ENCODE data around the gene SSMEM1.
"Not testable (repeated sequence)": the region's sequence is repeated elsewhere in the genome, so short reads cannot be mapped to it uniquely, and the experiment has no call there.

The SSMEM1 gene

DNA sequence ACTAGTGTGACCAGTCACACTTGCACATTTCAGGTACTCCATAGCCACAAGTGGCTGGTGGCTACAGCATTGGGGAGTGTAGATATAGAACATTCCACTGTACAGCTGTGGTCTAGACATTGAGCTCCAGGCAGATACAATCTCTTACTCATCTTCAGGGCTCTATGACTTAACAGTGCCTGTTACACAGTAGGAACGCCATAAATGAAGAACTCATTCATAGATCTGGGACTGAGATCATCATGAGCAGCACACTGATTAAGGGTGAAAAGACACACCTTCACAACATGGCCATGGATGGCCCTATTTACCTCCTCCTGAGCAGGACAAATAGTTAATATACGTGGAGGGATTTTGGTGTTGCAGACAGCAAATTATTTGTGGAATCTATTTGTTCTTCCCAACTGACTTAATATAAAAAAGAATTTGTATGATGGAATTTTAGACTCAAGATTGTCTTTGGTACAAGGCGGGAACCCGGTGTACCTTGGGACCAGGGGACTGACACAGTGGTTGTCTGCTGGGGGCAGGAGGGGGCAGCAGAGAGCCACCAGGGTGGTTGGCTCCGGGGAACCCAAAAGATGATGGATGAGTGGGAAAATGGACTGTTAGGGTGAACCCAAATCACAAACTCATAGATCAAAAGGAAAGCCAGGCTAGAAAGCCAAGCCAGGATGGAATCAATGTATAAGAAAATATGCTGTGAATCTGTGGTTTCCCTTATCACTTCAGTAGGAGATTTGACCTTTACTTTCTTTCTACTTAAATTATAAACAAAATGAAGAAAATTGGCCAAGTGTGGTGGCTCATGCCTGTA lies 34.7 kb downstream of the SSMEM1 start:
- Histone ChIP-seq H3K36me3 (replicated peaks) (no peaks in the 10 kb centered on the region), H3K9me3 (no peaks in the 10 kb centered on the region; the same call in 1 of the 2 replicates), H3K27me3 (ENCODE audit: low read depth) (no peaks in the 10 kb centered on the region; the same call in 1 of the 2 replicates), H3K4me3 (no peak overlapping the region), H3K4me1 (no peaks in the 10 kb centered on the region)
- in situ Hi-C loops (cut with MboI; ENCODE audit: low sequenced_read_pairs) = loop anchor here (25.0 kb wide), 1 partner anchor 520 kb away; no protein-coding TSS in a partner anchor
- peak; percentile 52 to 83 for DNase-seq (ENCODE audit: low spot score in 2 of 2)

DNA sequence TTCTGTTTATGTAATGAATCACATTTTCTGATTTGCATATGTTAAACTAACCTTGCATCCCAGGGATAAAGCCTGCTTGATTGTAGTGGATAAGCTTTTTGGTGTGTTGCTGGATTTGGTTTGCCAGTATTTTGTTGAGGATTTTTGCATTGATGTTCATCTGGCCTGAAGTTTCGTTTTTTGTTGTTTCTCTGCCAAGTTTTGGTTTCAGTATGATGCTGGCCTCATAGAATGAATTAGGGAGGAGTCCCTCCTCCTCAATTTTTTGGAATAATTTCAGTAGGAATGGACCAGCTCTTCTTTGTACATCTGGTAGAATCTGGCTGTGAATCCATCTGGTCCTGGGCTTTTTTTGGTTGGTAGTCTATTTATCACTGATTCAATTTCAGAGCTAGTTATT lies 35.8 kb downstream of the SSMEM1 start:
- H3K4me3 ChIP-seq; H3K4me1 ChIP-seq; DNase-seq (ENCODE audit: low spot score in 2 of 2); H3K36me3 ChIP-seq (replicated peaks); H3K9me3 ChIP-seq; H3K27me3 ChIP-seq (ENCODE audit: low read depth): not testable (repeated sequence)
- in situ Hi-C loops (cut with MboI; ENCODE audit: low sequenced_read_pairs) = loop anchor here (25.0 kb wide), 1 partner anchor 519 kb away; no protein-coding TSS in a partner anchor

DNA sequence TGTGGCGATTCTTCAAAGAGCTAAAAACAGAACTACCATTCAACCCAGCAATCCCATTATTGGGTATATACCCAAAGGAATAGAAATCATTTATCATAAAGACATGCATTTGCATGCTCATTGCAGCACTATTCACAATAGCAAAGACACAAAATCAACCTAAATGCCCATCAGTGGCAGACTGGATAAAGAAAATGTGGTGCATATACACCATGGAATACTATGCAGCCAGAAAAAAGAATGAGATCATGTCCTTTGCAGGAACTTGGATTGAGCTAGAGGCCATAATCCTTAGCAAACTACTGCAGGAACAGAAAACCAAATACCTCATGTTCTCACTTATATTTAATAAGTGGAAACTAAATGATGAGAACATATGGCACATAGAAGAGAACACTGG lies 38.8 kb downstream of the SSMEM1 start:
- not testable (repeated sequence) for H3K36me3 ChIP-seq (replicated peaks); H3K4me1 ChIP-seq; H3K27me3 ChIP-seq (ENCODE audit: low read depth); DNase-seq (ENCODE audit: low spot score in 2 of 2); H3K9me3 ChIP-seq; H3K4me3 ChIP-seq
- in situ Hi-C loops (cut with MboI; ENCODE audit: low sequenced_read_pairs) = loop anchor here (25.0 kb wide), 1 partner anchor 516 kb away; no protein-coding TSS in a partner anchor

DNA sequence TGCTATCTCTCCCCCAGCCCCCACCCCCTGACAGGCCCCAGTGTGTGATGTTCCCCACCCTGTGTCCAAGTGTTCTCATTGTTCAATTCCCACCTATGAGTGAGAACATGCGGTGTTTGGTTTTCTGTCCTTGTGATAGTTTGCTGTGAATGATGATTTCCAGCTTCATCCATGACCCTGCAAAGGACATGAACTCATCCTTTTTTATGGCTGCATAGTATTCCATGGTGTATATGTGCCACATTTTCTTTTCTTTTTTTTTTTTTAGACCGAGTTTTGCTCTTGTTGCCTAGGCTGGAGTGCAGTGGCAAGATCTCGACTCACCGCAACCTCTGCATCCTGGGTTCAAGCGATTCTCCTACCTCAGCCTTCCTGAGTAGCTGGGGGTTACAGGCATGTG lies 41.2 kb downstream of the SSMEM1 start:
- not testable (repeated sequence) for H3K27me3 ChIP-seq (ENCODE audit: low read depth); H3K4me1 ChIP-seq; H3K9me3 ChIP-seq; H3K36me3 ChIP-seq (replicated peaks); DNase-seq (ENCODE audit: low spot score in 2 of 2); H3K4me3 ChIP-seq
- in situ Hi-C loops (cut with MboI; ENCODE audit: low sequenced_read_pairs) = loop anchor here (25.0 kb wide), 1 partner anchor 513 kb away; no protein-coding TSS in a partner anchor

DNA sequence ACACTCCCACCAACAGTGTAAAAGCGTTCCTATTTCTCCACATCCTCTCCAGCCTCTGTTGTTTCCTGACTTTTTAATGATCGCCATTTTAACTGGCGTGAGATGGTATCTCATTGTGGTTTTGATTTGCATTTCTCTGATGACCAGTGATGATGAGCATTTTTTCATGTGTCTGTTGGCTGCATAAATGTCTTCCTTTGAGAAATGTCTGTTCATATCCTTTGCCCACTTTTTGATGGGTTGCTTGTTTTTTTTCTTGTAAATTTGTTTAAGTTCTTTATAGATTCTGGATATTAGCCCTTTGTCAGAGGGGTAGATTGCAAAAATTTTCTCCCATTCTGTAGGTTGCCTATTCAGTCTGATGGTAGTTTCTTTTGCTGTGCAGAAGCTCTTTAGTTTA lies 42.0 kb downstream of the SSMEM1 start:
- H3K36me3 ChIP-seq (replicated peaks); H3K27me3 ChIP-seq (ENCODE audit: low read depth); H3K9me3 ChIP-seq; H3K4me1 ChIP-seq; H3K4me3 ChIP-seq; DNase-seq (ENCODE audit: low spot score in 2 of 2): not testable (repeated sequence)
- in situ Hi-C loops (cut with MboI; ENCODE audit: low sequenced_read_pairs) = loop anchor here (25.0 kb wide), 1 partner anchor 513 kb away; no protein-coding TSS in a partner anchor

DNA sequence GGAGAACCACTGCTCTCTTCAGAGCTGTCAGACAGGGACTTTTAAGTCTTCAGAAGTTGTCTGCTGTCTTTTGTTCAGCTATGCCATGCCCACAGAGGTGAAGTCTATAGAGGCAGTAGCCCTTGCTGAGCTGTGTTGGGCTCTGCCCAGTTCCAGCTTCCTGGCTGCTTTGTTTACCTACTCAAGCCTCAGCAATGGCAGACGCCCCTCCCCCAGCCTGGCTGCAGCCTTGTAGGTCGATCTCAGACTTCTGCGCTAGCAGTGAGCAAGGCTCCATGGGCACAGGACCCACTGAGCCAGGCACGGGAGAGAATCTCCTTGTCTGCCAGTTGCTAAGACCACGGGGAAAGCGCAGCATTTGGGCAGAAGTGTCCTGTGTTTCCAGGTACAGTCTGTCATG lies 46.9 kb downstream of the SSMEM1 start:
- no peak overlapping the region for H3K4me3 ChIP-seq
- in situ Hi-C loops (cut with MboI; ENCODE audit: low sequenced_read_pairs) = no loop called here
- no peak for DNase-seq (ENCODE audit: low spot score in 2 of 2)
- no peaks in the 10 kb centered on the region for H3K9me3 ChIP-seq
- peaks cover 16% of the 10 kb centered on the region for H3K4me1 ChIP-seq
- no peaks in the 10 kb centered on the region for H3K27me3 ChIP-seq (ENCODE audit: low read depth)
- H3K36me3 ChIP-seq (replicated peaks) = no peaks in the 10 kb centered on the region

DNA sequence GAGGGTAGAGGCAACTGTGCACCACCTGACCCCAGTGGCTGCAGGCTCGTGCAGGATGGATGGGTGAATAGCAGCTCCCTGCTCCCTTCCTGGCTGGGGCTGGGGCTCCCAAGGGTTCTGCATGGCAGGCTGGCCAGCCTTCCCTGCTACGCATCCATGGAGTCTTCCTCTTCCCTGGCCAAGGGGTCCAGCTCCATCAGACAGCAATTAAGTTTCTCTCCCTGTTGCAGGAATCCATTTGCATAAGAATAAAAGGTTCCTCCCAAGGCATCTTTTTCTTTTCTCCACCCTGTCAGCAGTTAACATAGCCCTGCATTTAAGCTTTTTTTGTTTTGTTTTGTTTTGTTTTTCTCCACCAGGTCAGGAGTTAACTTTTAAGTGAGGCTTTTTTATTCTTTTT lies 49.0 kb downstream of the SSMEM1 start:
- Histone ChIP-seq H3K4me3 (no peak overlapping the region), H3K27me3 (ENCODE audit: low read depth) (no peaks in the 10 kb centered on the region), H3K4me1 (peaks cover 16% of the 10 kb centered on the region), H3K9me3 (no peaks in the 10 kb centered on the region), H3K36me3 (replicated peaks) (no peaks in the 10 kb centered on the region)
- in situ Hi-C loops (cut with MboI; ENCODE audit: low sequenced_read_pairs) = no loop called here
- DNase-seq (ENCODE audit: low spot score in 2 of 2) = peak; percentile 63 to 90

DNA sequence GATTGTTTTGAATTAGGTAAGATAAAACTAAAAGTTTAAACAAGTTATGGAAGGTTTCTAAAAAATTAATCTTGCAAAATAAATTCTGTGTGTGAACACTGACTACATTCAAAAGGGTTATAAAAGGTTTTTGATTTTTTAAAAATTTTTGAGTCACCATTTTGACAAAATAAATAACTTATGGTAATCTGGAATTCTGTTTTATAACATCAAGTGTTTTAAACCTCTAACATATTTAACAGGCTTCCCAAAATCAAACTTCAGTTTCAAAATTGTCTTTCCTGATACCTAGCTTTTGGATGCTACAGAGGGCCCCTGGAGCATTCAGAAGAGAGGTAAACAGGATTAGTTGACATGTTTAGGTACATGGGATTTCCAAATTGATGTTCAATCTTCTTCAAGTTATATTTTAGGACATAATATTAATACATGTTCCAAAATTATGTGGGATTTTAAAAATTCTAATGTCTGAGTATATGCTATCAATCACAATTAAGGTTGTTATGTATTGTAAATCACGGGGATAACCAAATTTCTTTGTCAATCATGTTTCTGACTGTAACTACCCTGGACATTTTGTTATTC lies 50.9 kb downstream of the SSMEM1 start:
- DNase-seq (ENCODE audit: low spot score in 2 of 2) = no peak
- Histone ChIP-seq H3K9me3 (no peaks in the 10 kb centered on the region), H3K4me3 (no peak overlapping the region), H3K4me1 (peaks cover 24% of the 10 kb centered on the region), H3K27me3 (ENCODE audit: low read depth) (no peaks in the 10 kb centered on the region), H3K36me3 (replicated peaks) (no peaks in the 10 kb centered on the region)
- in situ Hi-C loops (cut with MboI; ENCODE audit: low sequenced_read_pairs) = no loop called here

DNA sequence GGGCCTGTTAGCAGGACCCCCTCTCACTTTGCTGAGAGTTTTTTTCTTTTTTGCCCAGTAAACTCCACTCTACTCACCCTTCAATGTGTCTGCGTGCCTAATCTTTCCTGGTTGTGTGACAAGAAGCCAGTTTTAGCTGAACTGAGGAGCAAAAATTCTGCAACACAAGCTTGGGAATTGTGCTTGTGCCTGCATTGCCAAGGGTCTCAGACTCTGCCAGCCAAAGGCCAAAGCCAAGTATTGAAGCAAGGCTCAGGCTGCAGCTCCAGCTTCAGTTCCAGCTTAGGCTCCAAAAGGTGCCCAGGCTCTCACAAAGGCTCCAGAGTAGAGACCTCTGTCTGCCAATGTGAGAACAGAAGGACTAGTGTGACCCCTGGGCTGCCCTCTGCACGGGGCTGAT lies 54.8 kb downstream of the SSMEM1 start:
- in situ Hi-C loops (cut with MboI; ENCODE audit: low sequenced_read_pairs) = no loop called here
- H3K4me1 ChIP-seq = peaks cover 26% of the 10 kb centered on the region
- H3K4me3 ChIP-seq = no peak overlapping the region
- no peaks in the 10 kb centered on the region for H3K9me3 ChIP-seq
- no peaks in the 10 kb centered on the region for H3K27me3 ChIP-seq (ENCODE audit: low read depth)
- no peak for DNase-seq (ENCODE audit: low spot score in 2 of 2)
- H3K36me3 ChIP-seq (replicated peaks) = no peaks in the 10 kb centered on the region

DNA sequence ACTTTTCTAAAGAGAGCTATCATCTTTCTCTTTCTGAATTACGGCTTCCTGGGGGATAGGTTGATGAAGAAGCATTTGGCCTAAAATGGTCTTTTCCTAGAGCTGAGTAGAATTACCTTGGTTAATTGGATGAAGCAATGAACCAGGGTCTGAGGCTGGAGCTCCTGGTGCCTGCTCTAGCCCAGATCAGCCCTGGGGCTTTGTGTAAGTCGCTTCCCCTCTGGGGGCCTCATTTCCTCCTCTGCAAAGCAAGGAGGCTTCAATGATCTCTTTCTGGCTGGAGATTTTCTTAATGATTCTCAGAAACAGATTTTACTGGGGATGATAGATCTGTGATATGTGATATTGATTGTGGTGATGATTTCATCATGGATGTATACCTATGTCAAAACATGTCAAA lies 55.5 kb downstream of the SSMEM1 start:
- Histone ChIP-seq H3K9me3 (no peaks in the 10 kb centered on the region), H3K4me3 (no peak overlapping the region), H3K36me3 (replicated peaks) (no peaks in the 10 kb centered on the region), H3K27me3 (ENCODE audit: low read depth) (no peaks in the 10 kb centered on the region), H3K4me1 (peaks cover 21% of the 10 kb centered on the region)
- no peak for DNase-seq (ENCODE audit: low spot score in 2 of 2)
- in situ Hi-C loops (cut with MboI; ENCODE audit: low sequenced_read_pairs) = no loop called here

All from HAP-1 (cell line).